ENCODE data around the gene B9D1.

The B9D1 gene, protein sequence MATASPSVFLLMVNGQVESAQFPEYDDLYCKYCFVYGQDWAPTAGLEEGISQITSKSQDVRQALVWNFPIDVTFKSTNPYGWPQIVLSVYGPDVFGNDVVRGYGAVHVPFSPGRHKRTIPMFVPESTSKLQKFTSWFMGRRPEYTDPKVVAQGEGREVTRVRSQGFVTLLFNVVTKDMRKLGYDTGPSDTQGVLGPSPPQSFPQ

DNA sequence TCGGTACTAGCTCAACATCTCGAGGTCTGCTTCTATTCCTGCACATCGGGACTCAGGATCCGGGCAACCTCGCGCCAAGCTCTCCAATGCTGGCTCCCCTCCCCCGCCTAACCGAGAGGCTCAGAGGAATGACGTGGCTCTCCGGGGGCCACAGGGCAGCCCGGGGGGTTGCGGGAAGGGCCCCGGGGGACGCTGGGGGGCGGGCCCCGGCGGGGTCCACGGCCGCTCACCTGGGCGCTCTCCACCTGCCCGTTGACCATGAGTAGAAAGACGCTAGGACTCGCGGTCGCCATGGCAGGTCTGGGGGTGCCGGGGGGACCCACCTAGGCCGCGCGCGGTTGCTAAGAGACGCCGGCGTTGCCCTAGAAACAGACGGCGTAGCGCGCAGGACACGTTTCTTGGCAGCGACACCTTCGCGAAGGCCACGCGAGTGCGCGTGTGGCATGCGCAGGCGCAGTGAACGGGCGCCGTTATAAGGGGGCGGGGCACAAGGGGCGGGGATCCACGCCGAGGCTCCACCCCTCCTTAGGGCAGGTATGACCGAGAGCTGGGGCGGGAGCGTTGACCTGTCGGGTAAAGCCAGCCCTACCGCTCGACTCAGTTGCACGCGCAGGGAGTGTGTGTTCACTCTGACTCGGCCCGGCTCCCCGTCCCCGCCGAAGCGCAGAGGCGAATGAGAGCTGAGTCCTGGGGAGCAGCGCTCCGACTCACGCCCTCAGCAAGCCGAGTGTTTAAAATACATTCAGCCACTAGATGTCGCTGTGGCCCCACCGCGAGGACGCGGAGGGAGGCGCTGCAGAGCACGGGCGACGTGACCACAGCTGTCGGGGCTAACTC is at the start of gene B9D1:
Gene B9D1, minus strand, starts transcription at position 447 of the 837 bp plus-strand sequence. Its CDS starts 154 bp downstream, at position 293.
- no peak within 1 kb of the TSS for H3K27ac ChIP-seq (ENCODE audit: low read length)
- H3K9me3 ChIP-seq (ENCODE audit: insufficient read depth, low read length) = no peaks in the 10 kb centered on the region
- TF ChIP-seq, protein P1, sequence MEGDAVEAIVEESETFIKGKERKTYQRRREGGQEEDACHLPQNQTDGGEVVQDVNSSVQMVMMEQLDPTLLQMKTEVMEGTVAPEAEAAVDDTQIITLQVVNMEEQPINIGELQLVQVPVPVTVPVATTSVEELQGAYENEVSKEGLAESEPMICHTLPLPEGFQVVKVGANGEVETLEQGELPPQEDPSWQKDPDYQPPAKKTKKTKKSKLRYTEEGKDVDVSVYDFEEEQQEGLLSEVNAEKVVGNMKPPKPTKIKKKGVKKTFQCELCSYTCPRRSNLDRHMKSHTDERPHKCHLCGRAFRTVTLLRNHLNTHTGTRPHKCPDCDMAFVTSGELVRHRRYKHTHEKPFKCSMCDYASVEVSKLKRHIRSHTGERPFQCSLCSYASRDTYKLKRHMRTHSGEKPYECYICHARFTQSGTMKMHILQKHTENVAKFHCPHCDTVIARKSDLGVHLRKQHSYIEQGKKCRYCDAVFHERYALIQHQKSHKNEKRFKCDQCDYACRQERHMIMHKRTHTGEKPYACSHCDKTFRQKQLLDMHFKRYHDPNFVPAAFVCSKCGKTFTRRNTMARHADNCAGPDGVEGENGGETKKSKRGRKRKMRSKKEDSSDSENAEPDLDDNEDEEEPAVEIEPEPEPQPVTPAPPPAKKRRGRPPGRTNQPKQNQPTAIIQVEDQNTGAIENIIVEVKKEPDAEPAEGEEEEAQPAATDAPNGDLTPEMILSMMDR (IDR thresholded peaks at IDR 0.05; ENCODE audit: low read depth, low read length) = peak; percentile 63
- TF ChIP-seq EZH2phosphoT487 (IDR thresholded peaks at IDR 0.05; ENCODE audit: low read depth) = no peak
- H2AFZ ChIP-seq (ENCODE audit: low read depth, low read length) = peak within 1 kb of the TSS; percentile 30; the same call in 1 of the 2 replicates
- H3K4me2 ChIP-seq (ENCODE audit: low read length) = peak within 1 kb of the TSS; percentile 65
- H3K9ac ChIP-seq (ENCODE audit: low read length) = peak within 1 kb of the TSS; percentile 68
- H3K4me1 ChIP-seq (ENCODE audit: low read length) = no peaks in the 10 kb centered on the region
- H3K27me3 ChIP-seq (ENCODE audit: low read depth, low read length) = no peaks in the 10 kb centered on the region
- H3K36me3 ChIP-seq (replicated peaks; ENCODE audit: low read depth, low read length) = no peaks in the 10 kb centered on the region
- no peaks in the 10 kb centered on the region for H4K20me1 ChIP-seq (ENCODE audit: insufficient read depth, low read length)
- peak within 1 kb of the TSS; percentile 87 for H3K4me3 ChIP-seq (ENCODE audit: low read length)
- no peaks in the 10 kb centered on the region for H3K79me2 ChIP-seq (ENCODE audit: low read length)

DNA sequence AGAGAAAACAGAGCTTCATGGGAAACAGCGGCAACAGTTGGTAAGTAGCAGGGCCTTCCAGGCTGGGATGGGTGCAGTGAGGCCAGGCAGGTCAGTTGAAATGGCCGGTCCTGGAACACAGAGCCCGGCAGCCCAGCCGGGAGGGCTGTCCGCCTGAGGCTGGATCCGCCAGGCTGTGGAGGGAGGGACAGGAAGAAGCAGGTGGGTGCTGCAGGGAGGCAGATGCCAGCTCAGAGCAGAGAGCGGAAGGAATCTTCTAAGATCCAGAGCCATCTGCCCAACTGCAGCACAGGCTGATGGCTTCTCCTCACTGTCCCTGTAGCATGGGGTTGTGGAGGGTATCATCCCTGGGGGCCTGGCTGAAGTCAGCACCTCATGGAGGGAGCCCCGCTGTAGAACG is 49.1 kb upstream of the B9D1 start:
- Histone ChIP-seq H3K4me3 (ENCODE audit: low read length) (no peak overlapping the region), H3K4me2 (ENCODE audit: low read length) (no peak overlapping the region), H2AFZ (ENCODE audit: low read depth, low read length) (no peak overlapping the region), H3K27me3 (ENCODE audit: low read depth, low read length) (no peaks in the 10 kb centered on the region), H3K27ac (ENCODE audit: low read length) (no peak overlapping the region), H4K20me1 (ENCODE audit: insufficient read depth, low read length) (no peaks in the 10 kb centered on the region), H3K36me3 (replicated peaks; ENCODE audit: low read depth, low read length) (no peaks in the 10 kb centered on the region), H3K79me2 (ENCODE audit: low read length) (no peaks in the 10 kb centered on the region), H3K9me3 (ENCODE audit: insufficient read depth, low read length) (no peaks in the 10 kb centered on the region), H3K9ac (ENCODE audit: low read length) (no peak overlapping the region), H3K4me1 (ENCODE audit: low read length) (no peaks in the 10 kb centered on the region)
- TF ChIP-seq EZH2phosphoT487 (IDR thresholded peaks at IDR 0.05; ENCODE audit: low read depth) = no peak
- TF ChIP-seq, protein P1 (IDR thresholded peaks at IDR 0.05; ENCODE audit: low read depth, low read length) = no peak

DNA sequence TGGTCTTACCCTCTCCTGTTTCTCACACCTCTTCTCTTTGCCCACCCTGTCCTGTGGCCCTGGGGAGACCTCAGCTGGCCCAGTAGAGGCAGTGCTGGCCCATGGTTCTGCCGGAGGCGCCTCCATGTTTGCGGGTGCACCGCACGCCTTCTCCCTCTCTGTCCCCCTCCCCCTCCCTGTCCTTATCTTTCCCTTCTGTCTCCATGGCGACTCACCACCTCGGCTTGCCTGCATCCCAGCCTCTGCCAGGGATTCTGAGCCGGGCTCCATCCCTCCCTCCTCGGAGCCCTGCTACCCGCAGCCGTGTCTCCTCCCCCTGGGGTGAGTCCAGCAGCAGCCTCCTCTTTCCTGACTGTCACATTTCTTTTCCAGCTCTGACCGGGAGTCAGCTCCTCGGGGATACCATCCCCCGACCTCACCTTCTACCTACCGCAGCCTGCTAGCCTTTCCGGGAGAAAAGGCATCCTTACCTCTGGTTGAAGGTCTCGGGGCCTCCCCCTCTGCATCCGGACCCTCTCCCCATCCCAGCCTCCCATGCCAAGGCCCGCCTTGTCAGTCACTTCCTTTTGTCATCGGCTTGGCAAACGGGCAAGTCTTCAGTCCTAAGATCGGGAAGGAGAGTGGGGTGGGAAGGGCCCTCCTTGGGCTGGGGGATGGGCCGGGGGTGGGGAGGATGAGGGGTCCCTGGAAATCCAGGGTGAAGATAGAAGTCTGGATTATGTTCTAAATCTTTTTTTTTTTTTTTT is 48.5 kb upstream of the B9D1 start, which contains the start of gene RNF112:
Gene RNF112, plus strand, starts transcription at position 358 of the 746 bp plus-strand sequence. Its CDS starts 177 bp downstream, at position 535.
- Histone ChIP-seq H3K9me3 (ENCODE audit: insufficient read depth, low read length) (no peaks in the 10 kb centered on the region), H3K27me3 (ENCODE audit: low read depth, low read length) (no peaks in the 10 kb centered on the region), H3K4me1 (ENCODE audit: low read length) (no peaks in the 10 kb centered on the region), H4K20me1 (ENCODE audit: insufficient read depth, low read length) (no peaks in the 10 kb centered on the region), H3K9ac (ENCODE audit: low read length) (no peak within 1 kb of the TSS), H3K36me3 (replicated peaks; ENCODE audit: low read depth, low read length) (no peaks in the 10 kb centered on the region), H3K27ac (ENCODE audit: low read length) (no peak within 1 kb of the TSS), H2AFZ (ENCODE audit: low read depth, low read length) (no peak within 1 kb of the TSS), H3K79me2 (ENCODE audit: low read length) (no peaks in the 10 kb centered on the region), H3K4me2 (ENCODE audit: low read length) (no peak within 1 kb of the TSS), H3K4me3 (ENCODE audit: low read length) (no peak within 1 kb of the TSS)
- TF ChIP-seq EZH2phosphoT487 (IDR thresholded peaks at IDR 0.05; ENCODE audit: low read depth) = no peak
- TF ChIP-seq, protein P1 (IDR thresholded peaks at IDR 0.05; ENCODE audit: low read depth, low read length) = no peak

Data from OCI-LY3 (cell line).